Measurements from ENCODE around the gene INSIG1.

INSIG1 gene

DNA sequence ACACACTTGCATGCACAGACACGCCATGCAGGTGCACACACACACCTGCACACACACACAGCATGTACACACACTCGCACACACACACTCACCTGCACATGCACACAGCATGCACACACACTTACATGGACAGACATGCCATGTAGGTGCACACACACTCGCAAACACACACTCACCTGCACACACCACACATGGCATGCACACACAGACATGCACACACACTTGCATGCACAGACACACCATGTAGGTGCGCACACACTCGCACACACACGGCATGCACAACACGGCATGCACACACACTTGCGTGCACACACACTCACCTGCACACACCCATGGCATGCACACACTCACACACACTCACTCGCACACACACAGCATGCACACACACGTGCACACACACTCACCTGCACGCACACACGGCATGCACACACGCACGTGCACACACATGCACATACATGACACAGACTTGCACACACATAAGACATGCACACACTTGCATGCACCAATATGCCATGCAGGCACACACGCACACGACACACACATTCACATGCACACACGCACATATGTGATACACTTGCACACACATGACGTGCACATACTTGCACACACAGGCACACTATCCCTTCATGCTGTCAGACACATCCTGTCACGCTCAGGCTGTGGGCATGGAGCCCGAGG is 56.8 kb downstream of the INSIG1 start:
- H3K4me1 ChIP-seq (ENCODE audit: control insufficient read depth, insufficient read depth, low read length): no peaks in the 10 kb centered on the region
- no peaks in the 10 kb centered on the region for H3K9me3 ChIP-seq (ENCODE audit: control insufficient read depth, insufficient read depth, low read depth, low read length)
- CTCF ChIA-PET: interaction anchor here (0.7 to 0.8 kb wide), 2 partner anchors 233 to 433 kb away, joined by 3 read pairs; no protein-coding TSS in a partner anchor
- POLR2A ChIA-PET: no interaction called here
- H3K4me3 ChIP-seq (ENCODE audit: low read depth, low read length): no peak overlapping the region
- H3K36me3 ChIP-seq (ENCODE audit: control insufficient read depth in 2 of 2, insufficient read depth in 1 of 2, low read length in 2 of 2): no peaks in the 10 kb centered on the region
- H3K27ac ChIP-seq (ENCODE audit: extremely low read depth, low read depth, low read length): no peak overlapping the region
- TF ChIP-seq KLF8 (tag by site-specific recombination; IDR thresholded peaks at IDR 0.05): no peak
- TF ChIP-seq, protein P1, sequence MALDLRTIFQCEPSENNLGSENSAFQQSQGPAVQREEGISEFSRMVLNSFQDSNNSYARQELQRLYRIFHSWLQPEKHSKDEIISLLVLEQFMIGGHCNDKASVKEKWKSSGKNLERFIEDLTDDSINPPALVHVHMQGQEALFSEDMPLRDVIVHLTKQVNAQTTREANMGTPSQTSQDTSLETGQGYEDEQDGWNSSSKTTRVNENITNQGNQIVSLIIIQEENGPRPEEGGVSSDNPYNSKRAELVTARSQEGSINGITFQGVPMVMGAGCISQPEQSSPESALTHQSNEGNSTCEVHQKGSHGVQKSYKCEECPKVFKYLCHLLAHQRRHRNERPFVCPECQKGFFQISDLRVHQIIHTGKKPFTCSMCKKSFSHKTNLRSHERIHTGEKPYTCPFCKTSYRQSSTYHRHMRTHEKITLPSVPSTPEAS (tag by site-specific recombination; IDR thresholded peaks at IDR 0.05): peak; percentile 100

DNA sequence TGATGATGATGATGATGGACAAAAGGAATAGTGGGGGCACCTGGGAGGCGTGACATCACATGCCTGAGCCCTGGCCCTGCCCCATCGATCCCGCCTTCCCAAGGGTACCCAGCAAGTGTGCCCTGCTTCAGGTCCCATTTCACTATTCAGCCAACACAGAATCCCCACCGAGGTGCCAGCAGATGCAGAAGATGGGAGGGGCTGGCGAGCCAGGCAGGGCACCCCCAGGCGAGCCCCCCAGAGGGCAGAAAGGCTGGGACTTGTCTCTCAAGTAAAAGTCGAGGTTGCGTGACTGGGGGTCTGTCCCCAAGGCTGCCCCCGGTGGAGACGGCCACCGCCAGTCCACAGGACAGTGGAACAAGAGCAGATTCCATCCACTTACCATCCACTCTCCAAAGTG is 57.5 kb downstream of the INSIG1 start:
- CTCF ChIA-PET: interaction anchor here (0.7 to 2.3 kb wide), 4 partner anchors 10 to 434 kb away, joined by 3 to 11 read pairs (median 3); no protein-coding TSS in a partner anchor
- Histone ChIP-seq H3K4me1 (ENCODE audit: control insufficient read depth, insufficient read depth, low read length) (no peaks in the 10 kb centered on the region), H3K4me3 (ENCODE audit: low read depth, low read length) (no peak overlapping the region), H3K36me3 (ENCODE audit: control insufficient read depth in 2 of 2, insufficient read depth in 1 of 2, low read length in 2 of 2) (no peaks in the 10 kb centered on the region), H3K27ac (ENCODE audit: extremely low read depth, low read depth, low read length) (no peak overlapping the region), H3K9me3 (ENCODE audit: control insufficient read depth, insufficient read depth, low read depth, low read length) (no peaks in the 10 kb centered on the region)
- TF ChIP-seq ZNF221 (tag by site-specific recombination; IDR thresholded peaks at IDR 0.05; ENCODE audit: borderline replicate concordance) (no peak), ZNF335 (tag by site-specific recombination; conservative IDR thresholded peaks at IDR 0.05) (no peak), ZNF155 (tag by site-specific recombination; IDR thresholded peaks at IDR 0.05) (no peak), ZNF670 (tag by site-specific recombination; IDR thresholded peaks at IDR 0.05; ENCODE audit: low read depth) (no peak), ZNF624 (tag by site-specific recombination; IDR thresholded peaks at IDR 0.05) (no peak), BCL11B (tag by site-specific recombination; IDR thresholded peaks at IDR 0.05; ENCODE audit: low read depth) (no peak), MZF1 (tag by site-specific recombination; IDR thresholded peaks at IDR 0.05; ENCODE audit: borderline replicate concordance) (no peak), ZNF747 (tag by site-specific recombination; IDR thresholded peaks at IDR 0.05) (no peak)
- TF ChIP-seq, protein P2, sequence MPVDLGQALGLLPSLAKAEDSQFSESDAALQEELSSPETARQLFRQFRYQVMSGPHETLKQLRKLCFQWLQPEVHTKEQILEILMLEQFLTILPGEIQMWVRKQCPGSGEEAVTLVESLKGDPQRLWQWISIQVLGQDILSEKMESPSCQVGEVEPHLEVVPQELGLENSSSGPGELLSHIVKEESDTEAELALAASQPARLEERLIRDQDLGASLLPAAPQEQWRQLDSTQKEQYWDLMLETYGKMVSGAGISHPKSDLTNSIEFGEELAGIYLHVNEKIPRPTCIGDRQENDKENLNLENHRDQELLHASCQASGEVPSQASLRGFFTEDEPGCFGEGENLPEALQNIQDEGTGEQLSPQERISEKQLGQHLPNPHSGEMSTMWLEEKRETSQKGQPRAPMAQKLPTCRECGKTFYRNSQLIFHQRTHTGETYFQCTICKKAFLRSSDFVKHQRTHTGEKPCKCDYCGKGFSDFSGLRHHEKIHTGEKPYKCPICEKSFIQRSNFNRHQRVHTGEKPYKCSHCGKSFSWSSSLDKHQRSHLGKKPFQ (tag by site-specific recombination; IDR thresholded peaks at IDR 0.05): no peak
- TF ChIP-seq, protein P3, sequence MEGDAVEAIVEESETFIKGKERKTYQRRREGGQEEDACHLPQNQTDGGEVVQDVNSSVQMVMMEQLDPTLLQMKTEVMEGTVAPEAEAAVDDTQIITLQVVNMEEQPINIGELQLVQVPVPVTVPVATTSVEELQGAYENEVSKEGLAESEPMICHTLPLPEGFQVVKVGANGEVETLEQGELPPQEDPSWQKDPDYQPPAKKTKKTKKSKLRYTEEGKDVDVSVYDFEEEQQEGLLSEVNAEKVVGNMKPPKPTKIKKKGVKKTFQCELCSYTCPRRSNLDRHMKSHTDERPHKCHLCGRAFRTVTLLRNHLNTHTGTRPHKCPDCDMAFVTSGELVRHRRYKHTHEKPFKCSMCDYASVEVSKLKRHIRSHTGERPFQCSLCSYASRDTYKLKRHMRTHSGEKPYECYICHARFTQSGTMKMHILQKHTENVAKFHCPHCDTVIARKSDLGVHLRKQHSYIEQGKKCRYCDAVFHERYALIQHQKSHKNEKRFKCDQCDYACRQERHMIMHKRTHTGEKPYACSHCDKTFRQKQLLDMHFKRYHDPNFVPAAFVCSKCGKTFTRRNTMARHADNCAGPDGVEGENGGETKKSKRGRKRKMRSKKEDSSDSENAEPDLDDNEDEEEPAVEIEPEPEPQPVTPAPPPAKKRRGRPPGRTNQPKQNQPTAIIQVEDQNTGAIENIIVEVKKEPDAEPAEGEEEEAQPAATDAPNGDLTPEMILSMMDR (tag by site-specific recombination; IDR thresholded peaks at IDR 0.05): no peak
- TF ChIP-seq, protein P4, sequence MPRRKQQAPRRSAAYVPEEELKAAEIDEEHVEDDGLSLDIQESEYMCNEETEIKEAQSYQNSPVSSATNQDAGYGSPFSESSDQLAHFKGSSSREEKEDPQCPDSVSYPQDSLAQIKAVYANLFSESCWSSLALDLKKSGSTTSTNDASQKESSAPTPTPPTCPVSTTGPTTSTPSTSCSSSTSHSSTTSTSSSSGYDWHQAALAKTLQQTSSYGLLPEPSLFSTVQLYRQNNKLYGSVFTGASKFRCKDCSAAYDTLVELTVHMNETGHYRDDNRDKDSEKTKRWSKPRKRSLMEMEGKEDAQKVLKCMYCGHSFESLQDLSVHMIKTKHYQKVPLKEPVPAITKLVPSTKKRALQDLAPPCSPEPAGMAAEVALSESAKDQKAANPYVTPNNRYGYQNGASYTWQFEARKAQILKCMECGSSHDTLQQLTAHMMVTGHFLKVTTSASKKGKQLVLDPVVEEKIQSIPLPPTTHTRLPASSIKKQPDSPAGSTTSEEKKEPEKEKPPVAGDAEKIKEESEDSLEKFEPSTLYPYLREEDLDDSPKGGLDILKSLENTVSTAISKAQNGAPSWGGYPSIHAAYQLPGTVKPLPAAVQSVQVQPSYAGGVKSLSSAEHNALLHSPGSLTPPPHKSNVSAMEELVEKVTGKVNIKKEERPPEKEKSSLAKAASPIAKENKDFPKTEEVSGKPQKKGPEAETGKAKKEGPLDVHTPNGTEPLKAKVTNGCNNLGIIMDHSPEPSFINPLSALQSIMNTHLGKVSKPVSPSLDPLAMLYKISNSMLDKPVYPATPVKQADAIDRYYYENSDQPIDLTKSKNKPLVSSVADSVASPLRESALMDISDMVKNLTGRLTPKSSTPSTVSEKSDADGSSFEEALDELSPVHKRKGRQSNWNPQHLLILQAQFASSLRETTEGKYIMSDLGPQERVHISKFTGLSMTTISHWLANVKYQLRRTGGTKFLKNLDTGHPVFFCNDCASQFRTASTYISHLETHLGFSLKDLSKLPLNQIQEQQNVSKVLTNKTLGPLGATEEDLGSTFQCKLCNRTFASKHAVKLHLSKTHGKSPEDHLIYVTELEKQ (tag by site-specific recombination; IDR thresholded peaks at IDR 0.05; ENCODE audit: borderline replicate concordance): no peak
- POLR2A ChIA-PET: no interaction called here
